GM21526 (cell line): ENCODE results near the gene SWSAP1.
A peak's percentile ranks its signal among the peaks of the same experiment; 100 is the strongest.
"Not testable (repeated sequence)": the region's sequence is repeated elsewhere in the genome, so short reads cannot be mapped to it uniquely, and the experiment has no call there.

Experiments
- ATAC-seq: cut with Tn5 transposase; IDR thresholded peaks from one replicate; pipeline ENCODE4 v1.9.1; 2021; ENCODE audit warnings: moderate library complexity; ENCODE audit not compliant: unreplicated experiment, low FRiP score

Gene SWSAP1

GRCh38 chr19:11377756-11378155 lies 3.3 kb downstream of the SWSAP1 start:
- ATAC-seq: no peak

DNA sequence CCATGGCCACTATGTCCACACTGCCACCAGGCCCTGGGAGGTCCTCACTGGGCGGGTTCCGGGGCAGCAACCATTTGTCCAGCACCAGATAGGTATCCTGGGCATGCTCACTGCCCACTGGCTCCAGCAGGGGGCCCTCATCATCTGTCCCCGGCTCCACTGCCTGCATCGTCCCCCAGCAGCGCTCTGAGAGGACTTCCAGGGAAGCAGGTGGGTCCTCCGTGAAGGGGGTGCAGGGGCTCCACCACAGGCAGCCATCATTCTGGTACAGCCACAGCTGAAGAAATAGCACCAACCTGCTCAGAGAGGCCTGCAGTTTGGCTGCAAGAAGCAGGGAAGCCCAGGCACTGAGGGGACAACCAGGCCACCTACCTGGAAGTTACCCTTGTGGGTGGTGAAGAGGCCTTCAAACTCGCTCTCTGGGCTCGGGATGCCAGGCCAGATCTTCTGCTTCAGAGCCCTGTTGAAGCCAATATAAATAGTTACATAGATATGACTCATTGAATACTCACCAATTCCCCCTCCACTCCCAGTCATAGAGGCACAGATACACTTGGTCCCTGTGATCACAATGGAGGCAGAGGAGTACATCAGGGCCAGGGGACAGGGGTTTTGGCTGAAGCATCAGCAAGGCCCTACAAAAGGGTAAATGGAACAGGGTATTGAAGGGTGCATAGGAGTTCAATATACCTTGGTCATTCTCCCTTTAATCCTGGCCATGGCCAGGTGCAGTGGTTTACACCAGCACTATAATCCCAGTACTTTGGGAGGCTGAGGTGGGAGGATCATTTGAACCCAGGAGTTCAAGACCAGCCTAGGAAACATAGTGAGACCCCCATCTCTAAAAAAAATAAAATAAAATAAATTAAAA lies 4.1 kb downstream of the SWSAP1 start:
- no peak for ATAC-seq

GRCh38 chr19:11379269-11379845 lies 4.9 kb downstream of the SWSAP1 start:
- not testable (repeated sequence) for ATAC-seq

DNA sequence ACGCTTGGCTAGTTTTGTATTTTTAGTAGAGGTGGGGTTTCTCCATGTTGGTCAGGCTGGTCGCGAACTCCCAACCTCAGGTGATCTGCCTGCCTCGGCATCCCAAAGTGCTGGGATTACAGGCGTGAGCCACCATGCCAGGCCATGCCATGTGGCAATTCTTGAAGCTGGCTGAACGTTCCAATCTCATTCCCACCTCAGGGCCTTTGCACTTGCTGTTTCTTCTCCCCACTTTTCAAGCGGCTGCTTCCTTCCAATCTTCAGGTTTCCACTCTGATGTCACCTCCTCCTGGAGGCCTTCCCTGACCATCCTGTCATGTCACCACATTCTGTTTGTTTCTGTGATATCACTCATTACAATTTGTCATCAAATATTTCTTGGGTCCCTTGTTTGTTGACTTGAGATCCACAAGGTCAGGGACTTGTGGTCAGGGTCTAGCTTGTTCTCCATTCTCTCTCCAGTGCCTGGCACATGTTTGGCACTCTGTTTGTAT lies 5.4 kb downstream of the SWSAP1 start:
- no peak for ATAC-seq

DNA sequence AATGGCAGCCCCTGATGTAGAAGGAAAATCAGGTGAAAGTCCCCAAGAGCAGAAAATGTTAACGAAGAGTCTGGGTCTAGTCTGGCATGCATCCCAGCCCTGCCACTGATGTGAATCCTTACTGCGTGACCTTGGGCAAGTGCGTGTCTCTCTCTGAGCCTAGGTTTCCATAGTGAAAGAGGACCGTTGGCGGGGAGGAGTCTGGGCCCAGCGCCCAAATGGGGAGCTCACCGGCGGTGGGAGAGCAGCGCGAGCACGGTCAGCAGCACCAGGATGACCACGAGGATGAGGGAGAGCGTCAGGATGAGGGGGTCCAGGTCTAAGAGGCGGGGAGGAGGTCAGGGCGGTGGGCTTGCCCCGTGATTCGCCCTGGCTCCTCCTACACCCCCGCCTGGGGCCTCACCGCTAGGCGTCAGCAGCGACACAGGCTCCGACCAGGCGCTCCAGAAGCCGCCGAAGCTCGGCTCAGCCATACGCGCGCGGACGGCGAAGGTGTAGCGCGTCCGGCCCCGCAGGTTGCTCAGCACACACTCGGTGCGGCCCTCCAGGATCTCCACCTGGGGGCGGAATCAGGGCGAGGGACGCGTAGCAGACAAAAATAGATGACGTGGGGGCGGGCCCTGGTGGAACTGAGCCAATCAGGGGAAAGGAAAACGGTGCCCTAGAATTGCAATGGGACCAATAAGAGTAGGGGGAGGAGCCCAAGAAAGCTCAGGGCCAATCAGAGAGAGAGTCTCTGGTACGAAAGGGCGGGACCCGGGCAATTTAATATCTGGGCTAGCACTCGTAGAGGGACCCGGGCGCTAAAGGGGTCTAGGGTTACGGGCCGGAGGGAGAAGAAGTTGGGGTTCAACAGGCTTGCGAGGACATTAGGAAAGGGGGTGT lies 6.4 kb downstream of the SWSAP1 start:
- ATAC-seq: peak; percentile 63

- no peak for ATAC-seq
These were observed 8.6 kb downstream of the SWSAP1 start for GRCh38 chr19:11382898-11383705.

GRCh38 chr19:11383706-11384048 lies 9.2 kb downstream of the SWSAP1 start:
- no peak for ATAC-seq

- no peak for ATAC-seq
These were observed 10.3 kb downstream of the SWSAP1 start for GRCh38 chr19:11384778-11385129.

DNA sequence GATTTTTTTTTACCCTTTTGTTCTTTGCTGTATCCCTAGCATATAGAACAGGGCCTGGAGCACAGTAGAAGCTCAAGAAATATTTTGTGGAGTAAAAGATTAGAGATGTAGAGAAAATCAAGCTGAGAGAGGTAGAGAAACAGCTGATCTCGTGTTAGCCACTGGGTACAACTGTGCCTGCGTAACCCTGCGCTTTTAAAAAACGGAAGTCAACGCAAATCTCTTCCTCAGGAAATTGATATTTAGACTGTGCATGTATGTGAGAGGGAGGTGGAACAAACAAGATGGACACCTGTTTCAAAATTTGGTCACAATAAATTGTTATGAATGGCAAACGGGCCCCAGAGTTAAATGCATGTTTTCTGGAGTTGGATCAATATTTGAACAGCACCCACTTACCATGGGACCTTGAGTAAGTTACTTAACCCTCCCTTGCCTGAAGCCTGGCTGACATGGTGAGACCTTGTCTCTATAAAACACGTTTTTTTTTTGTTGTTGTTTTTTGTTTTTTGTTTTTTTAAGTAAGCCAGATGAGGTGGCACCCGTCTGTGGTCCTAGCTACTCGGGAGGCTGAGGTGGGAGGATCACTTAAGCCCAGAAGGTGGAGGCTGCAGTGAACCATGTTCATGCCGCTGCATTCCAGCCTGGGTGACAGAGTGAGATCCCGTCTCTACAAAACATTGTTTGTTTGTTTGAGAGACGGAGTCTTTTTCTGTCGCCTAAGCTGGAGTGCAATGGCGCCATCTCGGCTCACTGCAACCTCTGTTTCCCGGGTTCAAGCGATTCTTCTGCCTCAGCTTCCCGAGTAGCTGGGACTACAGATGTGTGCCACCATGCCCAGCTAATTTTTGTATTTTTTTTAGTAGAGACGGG lies 12.9 kb downstream of the SWSAP1 start:
- ATAC-seq: no peak

- no peak for ATAC-seq
These were observed 15.9 kb downstream of the SWSAP1 start for GRCh38 chr19:11390359-11390758.

- ATAC-seq: no peak
These were observed 16.6 kb downstream of the SWSAP1 start for GRCh38 chr19:11390933-11391680.

DNA sequence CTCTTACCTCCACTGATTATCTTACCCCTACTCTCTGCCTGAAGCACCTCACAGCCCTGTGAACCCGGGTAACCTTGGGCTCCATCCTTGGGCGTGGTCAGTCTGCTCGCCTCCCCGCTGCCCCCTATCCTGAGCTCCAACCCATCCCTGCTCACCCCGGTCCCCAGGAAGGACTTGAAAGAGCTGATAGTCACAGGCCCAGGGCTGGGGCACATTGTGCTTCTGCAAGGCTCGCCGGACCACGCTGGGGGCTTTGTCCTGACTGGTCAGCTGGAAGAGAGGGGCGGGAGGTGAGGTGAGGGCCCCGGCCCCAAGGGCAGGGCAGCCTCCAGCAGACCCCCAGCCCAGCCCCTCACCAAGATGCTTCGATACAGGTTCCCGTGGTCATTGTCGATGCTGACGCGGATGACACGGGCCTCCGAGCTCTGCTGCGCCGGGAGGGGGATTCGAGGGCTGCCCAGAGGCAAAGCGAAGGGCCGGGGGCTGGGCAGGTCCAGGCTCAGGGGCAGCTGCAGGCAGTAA lies 22.7 kb downstream of the SWSAP1 start:
- no peak for ATAC-seq

DNA sequence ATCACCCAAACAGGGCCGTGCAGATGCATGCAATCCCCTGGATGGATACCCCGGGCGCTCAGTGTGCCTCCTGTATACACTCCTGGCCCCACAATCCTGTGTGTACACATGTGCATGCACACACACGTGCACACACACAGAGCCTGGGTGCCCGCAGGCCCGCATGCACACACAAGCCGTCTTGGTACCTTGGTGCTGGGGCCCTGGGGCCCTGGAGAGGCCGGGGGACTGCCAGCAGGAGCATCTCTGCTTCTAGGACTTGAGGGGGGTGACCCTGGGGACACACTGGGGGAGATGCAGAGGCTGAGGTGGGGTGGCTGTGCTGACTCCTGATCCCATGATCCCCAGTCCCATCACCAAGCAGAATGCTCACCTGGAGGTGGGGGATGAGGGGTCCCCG lies 25.2 kb downstream of the SWSAP1 start:
- ATAC-seq: no peak

- no peak for ATAC-seq
These were observed 26.3 kb downstream of the SWSAP1 start for GRCh38 chr19:11400798-11401197.

DNA sequence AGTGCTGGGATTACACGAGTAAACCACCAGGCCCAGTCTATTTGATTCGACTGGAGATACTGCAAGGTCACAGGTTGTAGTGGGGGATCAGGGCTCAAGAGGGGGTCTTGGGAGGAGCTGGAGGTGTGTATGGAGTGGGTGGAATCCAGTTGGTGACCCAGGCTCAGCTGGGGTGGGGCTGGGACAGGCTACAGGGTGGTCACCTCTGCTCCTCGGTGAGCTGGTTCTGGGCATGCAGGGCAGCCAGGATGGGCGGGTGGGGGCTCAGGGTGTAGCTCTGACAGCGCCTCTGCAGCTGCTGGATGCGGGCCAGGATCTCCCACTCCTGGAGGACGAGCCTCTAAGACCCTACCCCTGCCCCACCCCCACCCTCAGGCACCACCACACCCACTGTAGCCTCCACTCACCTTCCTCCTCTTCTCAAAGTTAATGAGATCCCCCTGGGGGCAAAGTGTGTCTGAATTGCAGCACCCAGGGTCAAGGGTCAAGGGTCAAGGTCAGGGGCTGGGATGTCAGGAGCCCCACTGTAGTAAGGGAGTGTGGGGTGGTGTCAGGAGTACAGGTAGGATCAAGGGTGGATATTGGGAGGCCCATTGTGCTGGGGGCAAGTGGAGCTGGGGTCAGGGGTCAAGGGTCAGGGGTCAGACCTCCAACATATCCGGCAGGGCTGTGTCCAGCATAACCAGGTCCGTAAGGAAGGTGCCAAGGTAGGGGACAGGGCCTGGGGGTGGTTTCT lies 27.5 kb downstream of the SWSAP1 start:
- ATAC-seq: no peak

DNA sequence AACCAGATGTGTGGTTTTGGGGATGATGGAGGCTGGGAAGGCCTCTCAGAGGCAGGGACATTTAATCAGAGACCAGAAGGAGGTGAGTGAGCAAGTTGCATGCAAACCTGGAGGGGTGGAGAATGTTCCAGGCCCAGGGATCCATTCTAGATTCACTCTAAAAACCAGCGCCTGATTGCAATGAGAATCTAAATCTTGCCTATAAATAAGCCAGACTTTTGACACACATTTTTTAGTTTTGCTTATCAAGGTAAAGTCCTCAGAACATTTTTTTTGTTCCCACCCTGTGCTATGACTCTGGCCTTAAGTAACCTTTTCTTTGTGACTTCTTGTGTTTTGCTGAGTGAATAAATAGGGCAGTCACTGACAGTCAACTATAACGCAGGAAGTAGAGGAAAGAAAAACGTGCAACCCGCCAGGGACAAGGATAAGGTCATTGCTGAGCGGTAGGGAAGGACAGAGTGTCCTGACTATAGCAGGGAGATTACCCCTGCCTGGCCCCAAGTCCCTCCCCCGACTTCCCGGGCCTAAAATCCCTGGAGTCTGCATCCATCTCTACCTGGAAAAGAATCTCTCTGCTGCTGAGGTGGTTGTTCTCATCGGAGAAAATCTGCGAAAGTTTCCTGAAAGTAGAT lies 30.2 kb downstream of the SWSAP1 start:
- no peak for ATAC-seq

DNA sequence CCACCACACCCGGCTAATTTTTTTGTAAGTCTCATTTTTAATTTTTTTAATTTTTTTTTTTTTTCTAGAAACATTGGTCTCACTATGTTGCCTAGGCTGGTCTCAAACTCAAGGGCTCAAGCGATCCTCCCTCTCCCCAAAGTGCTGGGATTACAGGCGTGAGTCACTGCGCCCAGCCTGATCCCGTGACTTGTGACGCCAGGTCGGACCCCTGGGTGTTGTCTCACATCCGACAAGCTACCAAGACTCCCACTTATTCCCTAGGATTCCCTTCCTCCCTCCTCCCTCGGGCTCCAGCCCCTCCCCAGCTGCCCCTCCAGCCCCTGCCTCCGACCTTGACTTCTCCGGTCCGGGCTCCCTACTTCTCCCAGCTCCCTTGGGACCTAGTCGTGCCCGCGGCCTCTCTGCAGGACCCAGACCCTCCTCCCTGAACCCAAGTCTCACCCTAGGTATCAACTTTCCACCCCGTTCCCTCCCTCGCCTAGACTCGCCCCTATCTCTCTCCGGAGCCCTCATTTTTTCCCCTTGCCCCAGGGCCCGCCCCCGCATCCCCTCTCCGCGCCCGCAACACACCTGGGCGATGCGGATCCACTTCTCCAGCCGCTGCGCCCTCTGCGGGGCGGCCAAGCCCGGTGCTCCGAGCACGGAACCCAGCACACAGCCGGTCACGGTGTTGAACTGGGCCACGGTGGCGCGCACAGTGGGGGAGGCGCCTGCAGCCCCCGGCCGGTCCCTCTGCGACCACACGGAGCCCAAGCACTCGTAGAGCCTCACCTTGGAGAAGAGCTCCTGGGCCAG lies 31.6 kb downstream of the SWSAP1 start:
- ATAC-seq: no peak
